Measurements from ENCODE around the gene SLC38A8.

Gene SLC38A8

DNA sequence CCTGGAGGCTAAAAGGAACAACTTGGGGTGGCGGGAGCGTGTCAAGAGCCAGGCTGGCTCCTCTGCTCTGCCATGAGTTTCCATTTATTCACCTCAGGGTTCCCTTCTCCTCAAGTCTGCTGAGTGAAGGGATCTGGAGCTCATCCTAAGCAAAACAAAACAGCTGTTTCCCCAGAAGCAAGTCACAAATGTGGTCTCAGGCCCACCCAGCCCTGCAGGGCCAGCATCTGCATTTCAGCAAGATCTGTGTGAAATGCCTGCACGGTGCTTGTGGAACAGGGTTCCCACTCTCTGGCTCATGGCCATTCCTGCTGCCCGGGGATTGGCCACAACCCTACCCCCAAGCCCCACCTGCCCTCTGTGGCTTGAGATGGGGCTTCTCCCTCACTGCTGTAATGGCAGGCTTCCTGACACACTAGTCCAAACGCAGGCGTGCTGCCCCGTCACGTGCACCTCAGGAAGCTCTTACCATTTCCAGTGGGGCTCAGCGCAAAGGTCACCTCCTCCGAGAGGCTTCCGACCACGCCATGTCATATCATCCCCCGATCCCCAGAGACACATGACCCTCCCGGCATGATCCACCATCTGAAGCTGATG, 2.3 kb downstream of the SLC38A8 start:
- Mint-ChIP-seq H3K4me3 (no peak overlapping the region), H3K4me1 (ENCODE audit: low read depth) (peaks cover 6% of the 10 kb centered on the region), H3K27ac (no peak overlapping the region), H3K27me3 (peaks cover 82% of the 10 kb centered on the region), H3K36me3 (ENCODE audit: low read depth) (no peaks in the 10 kb centered on the region), H3K9me3 (peaks cover 9% of the 10 kb centered on the region)
- intact Hi-C loops (cut with micrococcal nuclease), result no loop called here

DNA sequence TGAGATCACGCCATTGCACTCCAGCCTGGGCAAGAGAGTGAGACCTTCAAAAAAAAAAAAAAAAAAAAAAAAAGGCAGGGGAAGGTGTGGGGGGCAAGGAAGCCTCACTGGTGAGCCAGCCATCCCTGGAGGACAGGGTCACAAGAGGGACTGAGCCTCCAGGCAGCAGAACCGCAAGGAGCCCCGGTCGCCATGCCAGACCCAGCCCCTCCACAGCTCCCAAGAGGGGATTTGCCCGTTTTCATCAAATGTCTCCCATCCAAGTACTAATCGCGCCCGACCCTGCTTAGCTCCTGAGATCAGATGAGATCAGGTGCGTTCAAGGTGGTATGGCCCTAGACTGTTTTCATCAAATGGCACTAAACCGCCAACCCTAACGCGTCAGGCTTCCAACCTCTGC, 2.9 kb downstream of the SLC38A8 start:
- Mint-ChIP-seq H3K27ac (no peak overlapping the region), H3K27me3 (peaks cover 83% of the 10 kb centered on the region), H3K9me3 (peaks cover 9% of the 10 kb centered on the region), H3K4me1 (ENCODE audit: low read depth) (peaks cover 6% of the 10 kb centered on the region), H3K4me3 (no peak overlapping the region), H3K36me3 (ENCODE audit: low read depth) (no peaks in the 10 kb centered on the region)
- intact Hi-C loops (cut with micrococcal nuclease), result no loop called here

DNA sequence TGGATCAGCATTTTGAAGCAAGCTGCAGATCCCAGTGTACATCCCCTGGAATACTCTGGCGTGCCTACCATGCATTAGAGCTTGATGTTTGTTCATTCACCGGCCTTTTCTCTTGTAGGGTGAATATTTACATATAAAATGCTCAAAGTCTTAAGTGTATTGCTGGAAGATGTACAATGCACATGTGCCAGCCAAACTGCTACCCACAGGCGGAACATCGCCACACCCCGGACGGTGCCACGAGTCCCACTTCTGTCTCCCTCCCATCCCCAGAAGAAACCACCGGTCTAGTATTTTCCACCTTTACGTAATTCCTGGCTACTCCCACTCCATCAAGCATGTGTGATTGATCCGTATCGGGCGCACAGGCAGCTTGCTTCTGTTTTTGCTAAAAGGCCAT, 4.1 kb downstream of the SLC38A8 start:
- Mint-ChIP-seq H3K27ac (no peak overlapping the region), H3K9me3 (peaks cover 9% of the 10 kb centered on the region), H3K4me1 (ENCODE audit: low read depth) (no peaks in the 10 kb centered on the region), H3K4me3 (no peak overlapping the region), H3K36me3 (ENCODE audit: low read depth) (no peaks in the 10 kb centered on the region), H3K27me3 (peaks cover 83% of the 10 kb centered on the region)
- intact Hi-C loops (cut with micrococcal nuclease), result no loop called here

DNA sequence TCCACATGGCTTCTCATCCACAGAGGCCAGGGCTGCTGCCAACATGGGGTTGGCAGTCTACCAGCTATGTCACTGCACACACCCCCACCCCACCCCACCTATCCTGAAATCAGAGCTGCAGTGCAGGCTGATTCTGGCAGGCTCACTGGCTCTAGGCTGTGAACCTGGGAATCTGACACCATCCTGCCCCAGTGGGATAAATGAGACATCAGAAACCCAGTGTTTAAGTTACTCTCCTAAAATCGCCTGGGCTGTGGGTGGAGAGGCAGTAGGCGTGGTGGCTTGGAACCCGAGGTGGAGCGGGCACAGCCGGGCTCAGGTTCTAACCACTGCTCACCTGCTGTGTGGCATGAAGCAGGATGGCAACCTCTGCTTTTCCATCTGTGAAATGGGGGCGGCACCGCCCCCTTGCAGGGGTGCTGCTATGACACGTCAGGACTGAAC, 5.6 kb downstream of the SLC38A8 start:
- no peaks in the 10 kb centered on the region for H3K36me3 Mint-ChIP-seq (ENCODE audit: low read depth)
- no peaks in the 10 kb centered on the region for H3K4me1 Mint-ChIP-seq (ENCODE audit: low read depth)
- H3K27ac Mint-ChIP-seq, result no peak overlapping the region
- H3K4me3 Mint-ChIP-seq, result no peak overlapping the region
- intact Hi-C loops (cut with micrococcal nuclease), result no loop called here
- H3K9me3 Mint-ChIP-seq, result peaks cover 9% of the 10 kb centered on the region
- H3K27me3 Mint-ChIP-seq, result peaks cover 83% of the 10 kb centered on the region

DNA sequence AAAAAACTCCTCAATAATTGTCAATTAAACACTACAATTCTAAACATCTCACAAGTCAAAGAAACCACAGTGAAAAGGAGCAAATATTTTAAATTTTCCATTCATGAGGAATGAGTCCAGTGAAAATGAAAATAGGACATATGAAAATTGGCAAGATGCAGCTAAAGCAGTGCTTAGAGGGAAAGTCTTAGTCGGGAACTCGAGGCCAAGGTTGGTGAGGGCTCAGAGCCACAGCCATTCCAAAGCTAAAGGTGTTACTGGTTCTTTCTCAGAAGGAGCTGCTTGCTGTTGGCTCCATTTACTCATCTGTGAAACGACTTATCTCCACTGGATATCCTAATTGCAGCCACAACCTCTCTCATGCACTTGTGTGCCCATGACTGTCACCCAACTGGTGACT, 6.5 kb downstream of the SLC38A8 start:
- intact Hi-C loops (cut with micrococcal nuclease), result no loop called here
- Mint-ChIP-seq H3K4me3 (no peak overlapping the region), H3K27ac (no peak overlapping the region), H3K9me3 (peaks cover 16% of the 10 kb centered on the region), H3K36me3 (ENCODE audit: low read depth) (peaks cover 5% of the 10 kb centered on the region), H3K27me3 (peaks cover 83% of the 10 kb centered on the region), H3K4me1 (ENCODE audit: low read depth) (no peaks in the 10 kb centered on the region)

DNA sequence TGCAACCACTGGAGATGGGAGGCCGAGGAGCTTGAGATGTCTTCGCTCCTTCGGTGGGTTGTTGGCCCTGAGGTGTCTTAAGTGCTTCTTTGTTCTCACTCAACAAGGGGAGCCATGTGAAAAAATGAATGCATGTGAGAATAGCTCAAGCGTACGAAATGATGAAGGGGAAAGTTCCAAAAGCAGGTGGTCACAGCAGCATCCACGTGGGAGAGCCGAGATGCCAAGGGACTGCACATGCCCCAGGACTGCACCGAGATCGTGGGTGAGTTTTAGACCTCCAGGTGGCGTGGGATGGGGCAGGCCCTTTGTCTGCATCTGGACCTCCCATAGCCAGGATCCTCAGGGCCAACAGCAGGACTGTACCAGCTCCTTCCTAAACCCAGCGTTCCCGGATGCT, 8.1 kb downstream of the SLC38A8 start:
- Mint-ChIP-seq H3K27me3 (peaks cover 86% of the 10 kb centered on the region), H3K4me3 (no peak overlapping the region), H3K9me3 (peaks cover 32% of the 10 kb centered on the region), H3K36me3 (ENCODE audit: low read depth) (peaks cover 18% of the 10 kb centered on the region), H3K4me1 (ENCODE audit: low read depth) (peaks cover 11% of the 10 kb centered on the region), H3K27ac (no peak overlapping the region)
- intact Hi-C loops (cut with micrococcal nuclease), result no loop called here

DNA sequence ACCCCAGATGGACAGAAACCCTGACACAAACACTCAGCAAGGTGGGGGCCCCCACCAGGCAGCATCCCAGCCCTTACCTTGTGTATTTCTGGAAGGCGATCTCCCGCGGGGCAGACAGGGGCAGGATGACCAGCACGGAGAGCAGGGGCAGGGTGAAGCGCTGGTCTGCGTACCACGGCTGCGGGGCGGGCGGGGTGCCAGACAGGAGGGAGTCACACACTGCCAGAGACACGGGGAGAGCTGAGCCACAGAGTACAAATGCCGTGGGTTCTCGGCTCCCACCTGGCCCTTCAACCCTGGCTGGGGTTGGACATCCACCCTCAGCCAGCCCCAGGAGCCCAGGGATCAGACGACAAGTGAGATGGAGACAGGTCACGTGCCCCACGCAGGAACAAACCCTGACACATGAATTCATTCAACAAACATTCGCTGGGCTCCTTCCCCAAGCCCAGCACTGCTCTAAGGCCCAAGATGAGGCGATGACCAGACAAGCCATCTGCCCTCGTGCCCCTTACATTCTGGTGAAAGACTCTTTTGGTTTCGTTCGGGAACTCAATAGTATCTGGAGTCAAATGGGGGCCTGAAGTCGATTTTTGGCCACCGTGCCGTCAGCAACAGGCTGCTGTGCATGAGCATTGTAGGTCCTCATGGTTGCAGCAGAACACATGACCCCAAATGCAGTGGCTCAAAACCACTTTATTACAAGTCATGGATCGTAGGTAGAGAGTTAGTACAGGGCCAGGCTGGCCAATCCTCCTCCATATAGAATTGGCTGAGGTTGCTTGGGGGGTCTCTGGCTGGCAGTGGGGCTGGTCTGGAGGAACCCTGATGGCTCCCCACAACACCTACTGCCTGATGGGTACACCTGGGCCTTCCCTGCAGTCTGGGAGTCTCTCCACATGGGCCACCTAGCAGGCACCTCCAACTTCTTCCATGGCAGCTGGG, 9.1 kb downstream of the SLC38A8 start:
- intact Hi-C loops (cut with micrococcal nuclease), result no loop called here
- no peak overlapping the region for H3K4me3 Mint-ChIP-seq
- peaks cover 82% of the 10 kb centered on the region for H3K27me3 Mint-ChIP-seq
- peaks cover 21% of the 10 kb centered on the region for H3K4me1 Mint-ChIP-seq (ENCODE audit: low read depth)
- H3K36me3 Mint-ChIP-seq (ENCODE audit: low read depth), result peaks cover 18% of the 10 kb centered on the region
- no peak overlapping the region for H3K27ac Mint-ChIP-seq
- H3K9me3 Mint-ChIP-seq, result peaks cover 33% of the 10 kb centered on the region

DNA sequence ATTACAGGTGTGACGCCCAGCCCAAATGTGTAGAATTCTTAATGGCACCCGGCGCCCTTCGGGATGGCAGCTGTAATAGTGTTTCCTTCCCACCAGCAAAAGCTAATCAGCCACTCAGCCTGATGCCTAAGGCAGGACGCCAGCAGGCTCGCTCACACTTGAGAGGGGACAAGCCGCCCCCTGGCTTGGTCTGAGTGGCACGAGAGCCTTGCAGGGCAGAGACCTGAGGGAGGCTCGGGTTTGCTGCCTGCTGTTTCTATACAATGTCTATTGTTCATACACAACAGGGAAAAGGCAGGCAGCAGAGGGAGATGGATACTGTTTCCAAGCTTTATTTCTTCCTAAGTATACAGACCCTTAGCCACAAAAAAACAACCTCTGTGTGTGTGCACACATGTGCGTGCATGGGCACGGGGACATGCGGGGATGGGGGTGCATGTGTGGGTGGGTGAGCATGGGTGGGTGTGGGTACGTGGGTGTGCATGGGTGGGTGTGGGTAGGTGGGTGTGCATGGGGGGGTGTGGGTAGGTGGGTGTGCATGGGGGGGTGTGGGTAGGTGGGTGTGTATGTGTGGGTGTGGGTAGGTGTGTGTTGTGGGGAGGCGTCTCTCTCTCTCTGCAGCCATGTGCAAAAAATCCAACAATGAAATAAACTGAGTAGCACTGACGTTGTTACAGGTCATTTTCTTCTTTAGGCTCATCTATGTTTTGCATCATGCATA, 10.0 kb downstream of the SLC38A8 start:
- H3K27me3 Mint-ChIP-seq, result peaks cover 83% of the 10 kb centered on the region
- H3K4me3 Mint-ChIP-seq, result no peak overlapping the region
- peaks cover 28% of the 10 kb centered on the region for H3K4me1 Mint-ChIP-seq (ENCODE audit: low read depth)

DNA sequence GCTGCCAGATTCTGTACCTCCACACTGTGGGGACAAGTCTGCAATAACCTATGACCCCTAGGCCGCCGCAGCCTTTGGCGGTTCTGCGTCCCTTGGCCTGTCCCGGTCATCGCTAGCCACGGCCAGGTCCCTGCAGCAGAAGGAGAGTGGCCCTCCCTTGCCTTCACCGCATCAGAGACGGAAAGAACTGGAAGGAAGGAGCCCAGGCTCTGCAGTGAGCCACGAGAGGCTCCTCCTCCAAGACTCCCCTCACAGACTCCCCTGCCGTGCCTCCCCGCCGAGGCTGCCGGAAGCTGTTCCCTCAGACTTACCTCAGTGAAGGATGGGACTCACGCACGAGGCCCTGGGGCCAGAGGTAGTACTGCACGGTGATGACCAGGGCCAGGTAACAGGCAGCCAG, 11.0 kb downstream of the SLC38A8 start:
- Mint-ChIP-seq H3K9me3 (peaks cover 32% of the 10 kb centered on the region), H3K4me3 (no peak overlapping the region), H3K36me3 (ENCODE audit: low read depth) (peaks cover 18% of the 10 kb centered on the region), H3K27ac (no peak overlapping the region), H3K27me3 (peaks cover 90% of the 10 kb centered on the region), H3K4me1 (ENCODE audit: low read depth) (peaks cover 31% of the 10 kb centered on the region)
- intact Hi-C loops (cut with micrococcal nuclease), result no loop called here

More for the DNA sequence above, 10.0 kb downstream of the SLC38A8 start:
- no peak overlapping the region for H3K27ac Mint-ChIP-seq
- peaks cover 18% of the 10 kb centered on the region for H3K36me3 Mint-ChIP-seq (ENCODE audit: low read depth)
- intact Hi-C loops (cut with micrococcal nuclease), result no loop called here
- peaks cover 33% of the 10 kb centered on the region for H3K9me3 Mint-ChIP-seq

DNA sequence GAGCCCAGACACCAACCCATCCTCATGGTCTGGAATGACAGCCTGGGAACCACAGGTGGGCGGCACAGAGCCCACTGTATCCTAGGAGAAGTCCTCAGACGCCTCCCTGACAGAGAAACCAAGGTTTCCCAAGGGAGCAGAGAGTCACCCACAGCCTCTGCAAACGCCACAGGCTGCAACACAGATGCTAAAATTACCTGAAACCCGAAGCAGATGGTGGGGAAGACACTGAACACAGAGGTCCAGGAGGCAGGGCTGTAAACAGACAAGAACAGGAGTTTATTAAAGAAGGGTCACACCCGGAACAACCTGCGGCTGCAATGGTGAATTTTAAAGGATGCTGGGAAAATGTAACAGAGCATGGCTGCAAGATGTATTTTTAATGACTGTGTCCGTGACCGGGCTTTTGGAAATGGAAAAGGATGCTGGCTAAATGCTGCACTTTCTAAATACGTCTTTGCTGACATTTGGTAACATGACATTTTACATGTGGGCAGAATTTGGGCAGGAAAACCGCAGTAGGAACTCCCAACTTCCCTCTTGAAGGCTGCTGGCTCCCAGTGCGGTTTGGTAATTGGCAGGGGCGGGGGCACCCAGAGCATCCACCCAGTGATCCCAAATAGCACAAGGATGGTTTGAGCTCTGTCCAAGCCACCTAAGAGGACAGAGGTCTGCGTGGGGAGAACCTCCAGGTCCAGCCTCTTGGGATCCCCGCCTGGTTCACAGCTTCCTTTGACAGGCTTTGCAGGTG, 13.1 kb downstream of the SLC38A8 start:
- peaks cover 92% of the 10 kb centered on the region for H3K27me3 Mint-ChIP-seq
- peaks cover 24% of the 10 kb centered on the region for H3K9me3 Mint-ChIP-seq
- peaks cover 31% of the 10 kb centered on the region for H3K4me1 Mint-ChIP-seq (ENCODE audit: low read depth)
- peaks cover 18% of the 10 kb centered on the region for H3K36me3 Mint-ChIP-seq (ENCODE audit: low read depth)
- H3K4me3 Mint-ChIP-seq, result no peak overlapping the region
- intact Hi-C loops (cut with micrococcal nuclease), result no loop called here
- H3K27ac Mint-ChIP-seq, result no peak overlapping the region

DNA sequence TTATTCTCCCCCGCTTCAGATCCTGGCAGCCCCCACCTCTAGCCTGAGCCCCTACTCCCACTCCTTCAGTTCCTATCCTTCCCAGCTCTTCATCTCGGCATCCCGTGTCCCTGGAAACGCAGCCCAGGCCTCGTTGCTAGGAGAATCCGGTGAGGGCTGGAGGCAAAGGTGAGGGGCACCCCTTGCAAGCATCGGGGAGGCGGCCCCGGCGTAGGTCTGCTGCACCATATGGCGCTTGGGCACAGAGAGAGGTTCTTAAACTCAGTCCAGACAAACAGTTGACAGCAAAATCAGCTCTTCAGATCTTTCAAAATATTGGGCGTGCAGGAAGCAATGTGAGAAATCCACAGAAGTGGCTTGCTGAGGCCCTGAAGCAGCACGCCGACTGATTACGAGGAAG, 15.0 kb downstream of the SLC38A8 start:
- Mint-ChIP-seq H3K27ac (no peak overlapping the region), H3K36me3 (ENCODE audit: low read depth) (peaks cover 18% of the 10 kb centered on the region), H3K9me3 (peaks cover 24% of the 10 kb centered on the region), H3K4me1 (ENCODE audit: low read depth) (peaks cover 31% of the 10 kb centered on the region), H3K27me3 (peaks cover 89% of the 10 kb centered on the region), H3K4me3 (no peak overlapping the region)
- intact Hi-C loops (cut with micrococcal nuclease), result no loop called here

DNA sequence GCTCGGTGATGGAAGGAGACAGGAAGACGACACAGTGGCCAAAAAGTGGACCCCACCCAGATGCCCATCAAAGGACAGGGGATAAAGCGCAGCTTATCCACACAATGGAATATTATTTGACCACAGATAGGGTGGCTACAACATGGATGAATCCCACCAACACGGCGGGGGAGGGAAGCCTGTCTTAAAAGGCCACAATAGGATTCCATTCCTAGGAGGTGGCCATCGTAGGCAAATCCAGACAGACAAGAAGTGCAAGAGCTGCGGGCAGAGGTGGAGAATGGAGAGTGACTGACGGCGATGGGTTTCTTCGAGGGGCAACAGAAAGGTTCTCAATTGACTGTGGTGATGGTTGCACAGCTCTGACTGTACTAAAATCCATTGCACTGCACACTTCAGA, 16.0 kb downstream of the SLC38A8 start:
- Mint-ChIP-seq H3K4me1 (ENCODE audit: low read depth) (peaks cover 31% of the 10 kb centered on the region), H3K9me3 (peaks cover 28% of the 10 kb centered on the region), H3K27me3 (peaks cover 87% of the 10 kb centered on the region), H3K36me3 (ENCODE audit: low read depth) (peaks cover 19% of the 10 kb centered on the region), H3K4me3 (no peak overlapping the region), H3K27ac (no peak overlapping the region)
- intact Hi-C loops (cut with micrococcal nuclease), result no loop called here

DNA sequence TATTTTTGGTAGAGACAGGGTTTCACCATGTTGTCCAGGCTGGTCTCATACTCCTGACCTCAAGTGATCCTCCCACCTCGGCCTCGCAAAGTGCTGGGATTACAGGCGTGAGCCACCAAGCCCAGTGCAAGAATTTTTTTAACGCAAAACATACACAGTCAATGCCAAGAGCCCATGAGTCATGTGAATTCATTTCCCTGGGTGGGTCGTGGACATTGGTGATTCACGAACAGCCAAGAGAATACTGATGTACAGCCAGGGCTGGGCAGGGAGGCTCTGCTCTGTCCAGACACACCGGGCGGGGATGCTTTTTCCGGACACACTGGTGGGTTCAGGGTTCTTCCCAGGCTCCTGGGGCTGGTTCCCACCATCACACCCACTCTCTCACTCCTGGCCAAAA, 17.7 kb downstream of the SLC38A8 start:
- Mint-ChIP-seq H3K36me3 (ENCODE audit: low read depth) (peaks cover 7% of the 10 kb centered on the region), H3K27me3 (peaks cover 84% of the 10 kb centered on the region), H3K4me1 (ENCODE audit: low read depth) (peaks cover 23% of the 10 kb centered on the region), H3K9me3 (peaks cover 23% of the 10 kb centered on the region), H3K4me3 (no peak overlapping the region), H3K27ac (no peak overlapping the region)
- intact Hi-C loops (cut with micrococcal nuclease), result no loop called here

Measured in dendritic cell treated with granulocyte-macrophage colony-stimulating factor and Interleukin-4, amounts not matched to agents 40 ng/mL and 50 ng/mL, for 4 days (primary cell).